ENCODE results near the gene CHKB.

Gene CHKB

GRCh38 chr22:50572965-50573364 lies 9.7 kb downstream of the CHKB start:
- Histone ChIP-seq H3K4me2 (ENCODE audit: insufficient read depth, low read length, poor library complexity, severe bottlenecking) (no peak overlapping the region), H3K14ac (ENCODE audit: low read length) (no peak overlapping the region), H3K23ac (ENCODE audit: low read depth, low read length, poor library complexity) (peak overlapping the region; percentile 52), H3K4ac (ENCODE audit: low read length) (peak overlapping the region; percentile 37), H4K91ac (ENCODE audit: low read depth, low read length, poor library complexity) (no peak overlapping the region), H2BK120ac (ENCODE audit: low read depth, low read length) (no peak overlapping the region), H3K79me1 (ENCODE audit: low read depth, low read length) (peaks cover 4% of the 10 kb centered on the region), H2BK5ac (ENCODE audit: low read length) (peak overlapping the region; percentile 22), H3K36me3 (replicated peaks in 1 of 2; ENCODE audit: control insufficient read depth in 2 of 2, insufficient read depth in 2 of 2, low read length in 2 of 2) (peaks cover 70 to 75% of the 10 kb centered on the region in 2 donors), H3K9ac (ENCODE audit: low read depth, low read length, poor library complexity) (no peak overlapping the region), H4K8ac (ENCODE audit: low read depth, low read length) (peak overlapping the region; percentile 92), H2BK15ac (ENCODE audit: low read length) (no peak overlapping the region), H2AK5ac (ENCODE audit: low read depth, low read length) (no peak overlapping the region), H3K9me3 (replicated peaks in 1 of 2; ENCODE audit: control insufficient read depth in 2 of 2, insufficient read depth in 1 of 2, low read depth in 1 of 2, low read length in 2 of 2) (no peaks in the 10 kb centered on the region), H2BK12ac (ENCODE audit: low read length) (no peak overlapping the region), H3K4me1 (ENCODE audit: control insufficient read depth in 2 of 2, insufficient read depth in 1 of 2, low read depth in 1 of 2, low read length in 2 of 2) (no peaks in the 10 kb centered on the region), H2AFZ (ENCODE audit: low read length) (no peak overlapping the region), H3K18ac (ENCODE audit: low read length) (no peak overlapping the region), H3K4me3 (ENCODE audit: low read length in 2 of 2) (peak overlapping the region in 1 of 2 donors; percentile 22), H3K27me3 (ENCODE audit: control insufficient read depth in 3 of 3, insufficient read depth in 3 of 3, low read depth in 1 of 3, low read length in 3 of 3) (no peaks in the 10 kb centered on the region), H3K27ac (replicated peaks; ENCODE audit: low read length) (no peak overlapping the region)
- DNase-seq (ENCODE audit: low spot score), result no peak
- WGBS, 2 donors (ENCODE audit: extremely low coverage in 2 of 2, insufficient read length in 2 of 2, insufficient replicate concordance in 1 of 2), result no CpG with 5 or more reads among the region's 11 CpGs

- Histone ChIP-seq H3K23ac (ENCODE audit: low read depth, low read length, poor library complexity) (peak overlapping the region; percentile 40), H3K27me3 (ENCODE audit: control insufficient read depth in 3 of 3, insufficient read depth in 3 of 3, low read depth in 1 of 3, low read length in 3 of 3) (no peaks in the 10 kb centered on the region), H2AK5ac (ENCODE audit: low read depth, low read length) (no peak overlapping the region), H3K14ac (ENCODE audit: low read length) (no peak overlapping the region), H3K4me3 (ENCODE audit: low read length in 2 of 2) (no peak overlapping the region), H3K36me3 (replicated peaks in 1 of 2; ENCODE audit: control insufficient read depth in 2 of 2, insufficient read depth in 2 of 2, low read length in 2 of 2) (peaks cover 63 to 72% of the 10 kb centered on the region in 2 donors), H2BK12ac (ENCODE audit: low read length) (no peak overlapping the region), H3K27ac (replicated peaks; ENCODE audit: low read length) (no peak overlapping the region), H3K4me2 (ENCODE audit: insufficient read depth, low read length, poor library complexity, severe bottlenecking) (no peak overlapping the region), H2BK120ac (ENCODE audit: low read depth, low read length) (no peak overlapping the region), H3K4me1 (ENCODE audit: control insufficient read depth in 2 of 2, insufficient read depth in 1 of 2, low read depth in 1 of 2, low read length in 2 of 2) (no peaks in the 10 kb centered on the region), H3K9me3 (replicated peaks in 1 of 2; ENCODE audit: control insufficient read depth in 2 of 2, insufficient read depth in 1 of 2, low read depth in 1 of 2, low read length in 2 of 2) (no peaks in the 10 kb centered on the region), H3K18ac (ENCODE audit: low read length) (no peak overlapping the region), H2BK5ac (ENCODE audit: low read length) (no peak overlapping the region), H2AFZ (ENCODE audit: low read length) (no peak overlapping the region), H3K4ac (ENCODE audit: low read length) (no peak overlapping the region), H2BK15ac (ENCODE audit: low read length) (no peak overlapping the region), H3K79me1 (ENCODE audit: low read depth, low read length) (peaks cover 4% of the 10 kb centered on the region), H3K9ac (ENCODE audit: low read depth, low read length, poor library complexity) (no peak overlapping the region), H4K8ac (ENCODE audit: low read depth, low read length) (no peak overlapping the region), H4K91ac (ENCODE audit: low read depth, low read length, poor library complexity) (no peak overlapping the region)
- DNase-seq (ENCODE audit: low spot score), result no peak
- no CpG with 5 or more reads among the region's 26 CpGs for WGBS, 2 donors (ENCODE audit: extremely low coverage in 2 of 2, insufficient read length in 2 of 2, insufficient replicate concordance in 1 of 2)
Measured at GRCh38 chr22:50571264-50572175, 11.1 kb downstream of the CHKB start.

- Histone ChIP-seq H3K4me3 (ENCODE audit: low read length in 2 of 2) (no peak overlapping the region), H3K79me1 (ENCODE audit: low read depth, low read length) (peaks cover 1% of the 10 kb centered on the region), H2BK120ac (ENCODE audit: low read depth, low read length) (no peak overlapping the region), H3K4ac (ENCODE audit: low read length) (no peak overlapping the region), H3K14ac (ENCODE audit: low read length) (no peak overlapping the region), H4K91ac (ENCODE audit: low read depth, low read length, poor library complexity) (no peak overlapping the region), H3K27ac (replicated peaks; ENCODE audit: low read length) (no peak overlapping the region), H3K23ac (ENCODE audit: low read depth, low read length, poor library complexity) (no peak overlapping the region), H3K9me3 (replicated peaks in 1 of 2; ENCODE audit: control insufficient read depth in 2 of 2, insufficient read depth in 1 of 2, low read depth in 1 of 2, low read length in 2 of 2) (no peaks in the 10 kb centered on the region), H3K27me3 (ENCODE audit: control insufficient read depth in 3 of 3, insufficient read depth in 3 of 3, low read depth in 1 of 3, low read length in 3 of 3) (no peaks in the 10 kb centered on the region), H3K4me2 (ENCODE audit: insufficient read depth, low read length, poor library complexity, severe bottlenecking) (no peak overlapping the region), H2BK5ac (ENCODE audit: low read length) (no peak overlapping the region), H3K4me1 (ENCODE audit: control insufficient read depth in 2 of 2, insufficient read depth in 1 of 2, low read depth in 1 of 2, low read length in 2 of 2) (no peaks in the 10 kb centered on the region), H4K8ac (ENCODE audit: low read depth, low read length) (no peak overlapping the region), H2AK5ac (ENCODE audit: low read depth, low read length) (no peak overlapping the region), H3K18ac (ENCODE audit: low read length) (no peak overlapping the region), H3K36me3 (replicated peaks in 1 of 2; ENCODE audit: control insufficient read depth in 2 of 2, insufficient read depth in 2 of 2, low read length in 2 of 2) (peaks cover 56 to 72% of the 10 kb centered on the region in 2 donors), H3K9ac (ENCODE audit: low read depth, low read length, poor library complexity) (no peak overlapping the region), H2AFZ (ENCODE audit: low read length) (no peak overlapping the region), H2BK15ac (ENCODE audit: low read length) (no peak overlapping the region), H2BK12ac (ENCODE audit: low read length) (no peak overlapping the region)
- DNase-seq (ENCODE audit: low spot score), result no peak
- no CpG with 5 or more reads among the region's 12 CpGs for WGBS, 2 donors (ENCODE audit: extremely low coverage in 2 of 2, insufficient read length in 2 of 2, insufficient replicate concordance in 1 of 2)
Measured at GRCh38 chr22:50570861-50571260, 11.8 kb downstream of the CHKB start.

GRCh38 chr22:50569896-50570535 lies 12.6 kb downstream of the CHKB start:
- Histone ChIP-seq H2BK5ac (ENCODE audit: low read length) (no peak overlapping the region), H2AFZ (ENCODE audit: low read length) (no peak overlapping the region), H2AK5ac (ENCODE audit: low read depth, low read length) (no peak overlapping the region), H3K4me3 (ENCODE audit: low read length in 2 of 2) (no peak overlapping the region), H3K9ac (ENCODE audit: low read depth, low read length, poor library complexity) (peak overlapping the region; percentile 9), H4K91ac (ENCODE audit: low read depth, low read length, poor library complexity) (no peak overlapping the region), H3K14ac (ENCODE audit: low read length) (no peak overlapping the region), H3K18ac (ENCODE audit: low read length) (no peak overlapping the region), H3K23ac (ENCODE audit: low read depth, low read length, poor library complexity) (no peak overlapping the region), H2BK120ac (ENCODE audit: low read depth, low read length) (no peak overlapping the region), H3K27ac (replicated peaks; ENCODE audit: low read length) (no peak overlapping the region), H2BK12ac (ENCODE audit: low read length) (no peak overlapping the region), H3K36me3 (replicated peaks in 1 of 2; ENCODE audit: control insufficient read depth in 2 of 2, insufficient read depth in 2 of 2, low read length in 2 of 2) (peaks cover 54 to 72% of the 10 kb centered on the region in 2 donors), H2BK15ac (ENCODE audit: low read length) (no peak overlapping the region), H3K4ac (ENCODE audit: low read length) (no peak overlapping the region), H3K79me1 (ENCODE audit: low read depth, low read length) (peaks cover 1% of the 10 kb centered on the region), H3K27me3 (ENCODE audit: control insufficient read depth in 3 of 3, insufficient read depth in 3 of 3, low read depth in 1 of 3, low read length in 3 of 3) (no peaks in the 10 kb centered on the region), H4K8ac (ENCODE audit: low read depth, low read length) (no peak overlapping the region), H3K9me3 (replicated peaks in 1 of 2; ENCODE audit: control insufficient read depth in 2 of 2, insufficient read depth in 1 of 2, low read depth in 1 of 2, low read length in 2 of 2) (no peaks in the 10 kb centered on the region), H3K4me1 (ENCODE audit: control insufficient read depth in 2 of 2, insufficient read depth in 1 of 2, low read depth in 1 of 2, low read length in 2 of 2) (no peaks in the 10 kb centered on the region), H3K4me2 (ENCODE audit: insufficient read depth, low read length, poor library complexity, severe bottlenecking) (no peak overlapping the region)
- WGBS, 2 donors (ENCODE audit: extremely low coverage in 2 of 2, insufficient read length in 2 of 2, insufficient replicate concordance in 1 of 2), result no CpG with 5 or more reads among the region's 13 CpGs
- DNase-seq (ENCODE audit: low spot score), result no peak

Data from neuronal stem cell (in vitro differentiated cells).